GM19023 (cell line): Measurements from ENCODE around the gene DDC.
"Not testable (repeated sequence)": the region's sequence is repeated elsewhere in the genome, so short reads cannot be mapped to it uniquely, and the experiment has no call there.

Experiments used
- ATAC-seq: cut with Tn5 transposase; IDR thresholded peaks from one replicate; pipeline ENCODE4 v1.9.1; 2021; ENCODE audit warnings: mild to moderate bottlenecking, moderate library complexity; ENCODE audit not compliant: unreplicated experiment

The DDC gene

GRCh38 chr7:50556247-50556991 lies 8.8 kb downstream of the DDC start:
- no peak for ATAC-seq

DNA sequence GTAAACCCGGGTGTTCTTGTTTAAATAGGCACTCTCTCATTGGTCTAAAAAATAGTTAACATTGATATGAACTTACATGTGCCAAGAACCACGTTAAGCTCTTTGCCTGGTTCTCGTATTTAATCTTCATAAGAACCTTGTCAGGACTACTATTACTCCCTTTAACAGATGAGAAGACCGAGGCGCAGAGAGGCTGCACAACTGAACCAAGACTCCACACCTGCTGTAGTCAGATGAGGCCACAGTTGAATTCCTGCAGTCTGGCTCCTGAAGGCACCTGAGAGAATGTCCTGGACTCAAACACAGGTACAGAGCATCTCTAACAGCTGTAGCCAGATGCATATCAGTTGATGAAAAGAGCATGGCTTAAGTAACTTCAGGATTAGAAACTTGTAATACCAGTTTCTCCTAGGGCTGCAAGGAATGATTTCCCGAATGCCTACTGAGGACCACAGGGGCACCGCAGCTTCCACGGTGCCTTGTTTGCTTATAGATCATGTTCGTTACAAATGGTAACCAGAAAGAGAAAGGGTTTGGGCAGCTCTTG lies 9.5 kb downstream of the DDC start:
- no peak for ATAC-seq

- ATAC-seq = no peak
These were observed 10.5 kb downstream of the DDC start for GRCh38 chr7:50554431-50555322.

DNA sequence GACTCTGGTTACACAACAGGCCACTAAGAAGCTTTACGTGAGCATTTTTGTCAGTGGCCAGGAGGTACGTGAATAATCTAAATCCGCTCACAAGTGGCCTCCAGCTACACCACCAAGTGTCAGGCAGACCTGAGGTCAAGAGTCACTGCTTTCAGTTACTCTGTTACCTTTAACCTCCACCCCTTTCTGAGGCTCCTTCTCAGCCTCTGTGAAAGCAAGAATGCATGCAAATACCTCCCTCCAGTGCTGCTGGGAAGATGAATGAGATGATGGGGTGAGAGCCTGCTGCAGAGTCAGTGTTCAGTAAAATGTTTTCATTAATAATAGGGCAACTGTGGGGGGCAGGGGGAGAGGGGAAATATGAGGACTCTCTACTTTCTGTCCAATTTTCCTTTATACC lies 11.2 kb downstream of the DDC start:
- no peak for ATAC-seq

DNA sequence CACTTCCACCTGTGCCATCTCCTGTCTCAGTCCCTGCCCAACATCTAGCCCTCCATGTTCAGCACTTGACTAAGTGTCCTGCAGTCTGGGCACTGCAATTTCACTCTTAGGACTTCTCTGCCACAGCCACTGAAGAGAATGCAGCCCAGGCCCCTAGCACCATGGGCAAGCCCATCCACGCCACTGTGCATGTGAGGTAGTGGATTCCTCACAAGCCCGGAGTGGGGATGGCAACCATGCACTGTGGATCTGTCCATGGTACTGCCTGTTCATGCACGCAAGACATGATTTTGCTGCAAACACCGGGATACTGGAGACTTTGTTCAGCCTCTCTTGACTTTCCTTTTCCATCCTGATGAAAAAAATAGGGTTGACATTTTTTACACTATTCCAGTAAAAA lies 12.3 kb downstream of the DDC start:
- no peak for ATAC-seq

DNA sequence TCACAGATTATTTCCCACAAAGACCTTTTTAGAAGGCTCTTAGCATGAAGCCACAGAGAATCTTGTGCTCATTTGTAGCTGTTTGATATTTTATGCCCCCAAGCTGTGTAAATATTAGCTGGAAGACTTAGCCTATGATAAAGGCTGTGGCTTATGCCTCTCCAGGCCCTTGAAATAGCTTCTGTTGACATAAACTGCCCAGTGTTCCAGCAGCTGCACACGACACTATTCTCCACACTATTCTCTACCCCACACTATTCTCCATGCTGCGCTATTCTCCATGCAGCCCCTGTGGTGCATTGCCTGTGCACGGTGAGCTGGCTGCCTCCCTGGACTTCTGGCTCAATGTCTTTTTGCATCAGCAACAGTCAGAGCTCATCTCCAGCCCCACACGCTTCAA lies 13.1 kb downstream of the DDC start:
- no peak for ATAC-seq

DNA sequence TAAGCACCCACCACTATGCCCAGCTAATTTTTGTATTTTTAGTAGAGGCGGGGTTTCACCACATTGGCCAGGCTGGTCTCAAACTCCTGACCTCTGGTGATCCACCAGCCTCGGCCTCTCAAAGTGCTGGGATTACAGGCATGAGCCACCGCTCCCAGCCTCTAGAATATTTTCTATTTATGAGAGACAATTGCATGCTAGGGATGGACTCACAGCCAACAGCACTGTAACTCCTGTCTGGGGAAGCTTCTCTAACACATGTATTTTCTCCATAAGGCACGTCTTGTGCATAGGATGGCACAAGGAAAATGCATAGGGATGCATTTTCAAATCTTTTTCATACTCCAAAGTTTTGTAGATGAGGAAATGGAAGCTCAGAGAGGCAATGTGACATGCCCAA lies 19.6 kb downstream of the DDC start:
- ATAC-seq = not testable (repeated sequence)

DNA sequence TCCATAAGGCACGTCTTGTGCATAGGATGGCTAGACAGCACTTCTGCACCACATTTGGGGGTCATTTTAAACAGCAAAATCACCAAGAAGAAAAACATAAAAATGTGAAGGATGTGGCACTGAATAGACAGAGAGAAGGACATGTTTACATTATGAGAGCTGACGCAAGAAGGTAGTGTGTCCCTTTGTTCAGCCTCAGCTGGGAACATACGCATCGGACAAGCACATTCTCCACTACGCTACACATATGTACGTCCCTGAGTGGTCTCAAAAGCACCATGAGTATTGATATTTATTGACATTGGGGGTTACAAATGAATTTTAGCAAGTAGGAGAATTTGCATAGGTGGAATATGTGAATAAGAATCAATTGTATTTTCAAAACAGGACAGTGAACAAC lies 20.2 kb downstream of the DDC start:
- no peak for ATAC-seq

- ATAC-seq = no peak
These were observed 21.3 kb downstream of the DDC start for GRCh38 chr7:50543776-50544442.

DNA sequence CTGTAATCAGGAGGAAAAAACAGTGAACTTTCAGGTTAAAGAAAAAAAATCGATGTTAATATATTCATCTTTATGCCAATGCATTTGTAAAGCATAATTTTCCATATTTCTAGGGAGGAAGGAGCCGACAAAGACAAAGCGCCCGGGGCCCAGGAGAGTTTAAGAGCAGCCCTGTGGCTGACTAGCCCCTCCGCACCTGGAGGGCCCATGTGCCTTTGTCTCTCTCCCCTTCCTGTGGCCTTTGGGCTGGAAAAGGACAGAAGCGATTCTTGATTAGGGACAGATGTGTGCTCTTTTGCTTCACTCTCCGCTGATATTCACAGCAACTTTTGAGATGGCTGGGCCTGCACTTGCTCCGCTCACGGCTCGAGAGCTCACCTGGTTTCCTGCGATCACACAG lies 23.1 kb downstream of the DDC start:
- no peak for ATAC-seq

- ATAC-seq = no peak
These were observed 24.2 kb downstream of the DDC start for GRCh38 chr7:50540785-50541579.

DNA sequence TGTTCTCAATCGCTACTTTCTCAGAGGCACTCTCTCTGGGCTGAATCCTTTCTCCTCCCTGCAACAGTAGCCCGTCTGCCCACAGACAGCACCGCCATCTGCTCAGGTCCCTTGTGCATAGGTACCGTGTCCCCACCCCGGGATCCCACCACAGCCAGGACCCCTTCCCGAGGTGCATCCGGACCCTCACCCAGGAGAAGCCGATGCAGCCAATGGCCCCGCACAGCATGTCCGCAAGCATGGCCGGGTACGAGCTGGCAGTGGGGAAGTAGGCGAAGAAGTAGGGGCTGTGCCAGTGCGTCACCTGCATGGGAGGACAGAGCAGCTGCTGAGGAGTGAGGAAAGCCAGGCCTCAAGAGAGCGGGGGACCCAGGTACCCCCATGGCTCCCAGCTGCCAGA lies 25.5 kb downstream of the DDC start:
- ATAC-seq = no peak

DNA sequence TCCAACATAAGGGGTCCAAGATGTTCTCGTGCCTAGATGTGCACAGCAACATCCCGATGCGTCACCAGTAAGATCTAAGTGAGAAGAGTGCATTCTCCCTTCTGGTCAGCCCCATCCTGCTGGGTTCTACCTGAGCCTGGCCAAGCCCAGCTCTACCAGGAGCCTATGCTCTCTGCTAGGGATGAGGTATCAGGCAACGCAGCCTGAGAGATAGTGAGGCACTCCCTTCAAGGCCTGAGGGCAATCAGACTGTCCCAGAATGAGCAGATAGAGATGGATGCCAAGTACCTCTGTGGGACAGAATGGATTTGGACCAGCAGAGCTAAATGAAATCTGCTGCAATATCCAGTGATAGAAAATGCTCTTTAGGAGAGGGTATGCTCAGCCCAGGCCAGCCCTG lies 26.7 kb downstream of the DDC start:
- no peak for ATAC-seq

- ATAC-seq = no peak
These were observed 27.8 kb downstream of the DDC start for GRCh38 chr7:50537417-50537816.

GRCh38 chr7:50535291-50535711 lies 29.9 kb downstream of the DDC start:
- not testable (repeated sequence) for ATAC-seq

- no peak for ATAC-seq
These were observed 30.4 kb downstream of the DDC start for GRCh38 chr7:50534690-50535290.

DNA sequence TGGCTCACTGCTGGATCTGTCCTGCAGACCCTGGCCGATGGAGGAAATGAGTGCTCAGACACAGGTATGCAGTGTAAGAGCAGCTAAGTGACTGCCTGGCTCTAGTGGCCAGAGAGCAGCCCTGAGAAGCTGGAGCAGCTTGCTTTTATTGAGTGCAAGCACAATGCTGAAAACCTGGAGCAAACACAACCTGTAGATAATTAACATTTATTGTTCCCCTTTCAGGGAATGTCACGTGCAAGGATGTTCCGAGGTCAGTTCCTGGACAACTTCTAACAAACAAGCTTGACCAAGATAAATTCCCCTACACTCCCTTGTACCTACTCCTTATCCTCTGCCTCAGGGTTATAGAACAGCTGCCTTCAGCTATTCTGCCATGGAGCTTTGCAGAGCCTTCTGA lies 31.3 kb downstream of the DDC start:
- ATAC-seq = no peak

DNA sequence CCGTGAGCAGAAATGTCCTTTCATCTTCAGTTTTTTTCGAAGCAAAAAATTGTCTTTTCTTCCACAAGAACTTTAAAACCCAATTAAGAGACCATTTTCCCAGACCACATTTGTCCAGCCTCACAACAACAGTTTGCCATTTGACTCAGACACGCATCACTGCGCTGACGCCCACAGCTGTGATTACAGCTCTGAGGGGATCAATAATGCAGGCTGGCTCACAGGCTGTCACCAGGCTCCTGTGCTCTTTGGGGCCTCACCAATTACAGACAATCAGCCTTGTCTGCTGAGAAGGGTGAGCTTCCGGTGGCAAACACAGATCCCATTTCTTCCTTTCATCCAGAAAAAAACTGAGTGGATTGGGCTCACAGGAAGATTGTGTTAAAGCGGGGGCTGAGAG lies 33.3 kb downstream of the DDC start:
- ATAC-seq = no peak

DNA sequence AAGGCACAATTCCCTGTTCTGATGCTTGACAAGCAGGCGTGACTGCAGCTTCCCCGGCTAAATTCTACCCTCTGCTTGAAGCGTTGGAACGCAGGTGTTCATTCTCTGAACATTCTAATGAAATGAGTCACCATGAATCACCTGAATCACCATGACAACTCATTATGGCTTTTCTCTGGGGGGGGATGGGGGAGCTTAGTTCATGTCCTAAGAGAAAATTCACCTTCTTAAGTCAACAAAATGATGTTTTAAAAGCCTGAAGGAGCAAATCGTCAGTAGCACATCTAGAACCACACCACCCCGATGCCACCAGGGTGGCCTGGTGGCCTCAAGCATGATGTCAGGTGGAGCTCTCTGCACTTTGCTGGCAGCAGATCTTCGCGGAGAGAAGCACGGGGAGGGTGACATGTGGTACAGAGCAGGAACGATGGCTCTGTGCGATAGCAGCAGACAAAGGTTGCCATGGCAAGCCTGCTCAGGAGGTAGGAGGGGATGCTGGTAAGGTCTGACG lies 33.7 kb downstream of the DDC start:
- no peak for ATAC-seq

- no peak for ATAC-seq
These were observed 34.4 kb downstream of the DDC start for GRCh38 chr7:50530766-50531165.
